BJ (cell line): ENCODE results near the gene ZDBF2. TPM values are rescaled to one million over a fixed set of nuclear protein-coding genes. Genes with fewer than 3 reads are reported as not detected.
"Not testable (repeated sequence)": the region's sequence is repeated elsewhere in the genome, so short reads cannot be mapped to it uniquely, and the experiment has no call there.

Source experiments
- CTCF ChIA-PET: fragments of 350-600 bp; formaldehyde crosslinking; extraction: SDS; loops from one replicate; lab custom pipeline; 2021; ENCODE audit warnings: antibody characterized with exemption, inconsistent platforms; lab: Yijun Ruan, JAX
- POLR2A ChIA-PET: fragments of 300-600 bp; sonication (Branson Sonifier 250); formaldehyde crosslinking; extraction: SDS; loops from one replicate; lab custom pipeline; 2021; ENCODE audit warnings: antibody characterized with exemption; lab: Charles Lee
- DNase-seq: peaks from one replicate; pipeline ENCODE4 v3.0.0-alpha.2; 2011; ENCODE audit warnings: low read depth
- H3K27me3 ChIP-seq: 2 replicates; pipeline ENCODE4 v1.6.0; 2011; ENCODE audit warnings: low read length; ENCODE audit not compliant: control insufficient read depth, insufficient read depth
- H3K36me3 ChIP-seq: 2 replicates; pipeline ENCODE4 v1.5.1; 2011; ENCODE audit warnings: low read length; ENCODE audit not compliant: control insufficient read depth, insufficient read depth
- H3K4me3 ChIP-seq: 2 replicates; pipeline ENCODE4 v1.5.1; 2011; ENCODE audit warnings: low read depth, mild to moderate bottlenecking, control low read depth, low read length
- polyA plus RNA-seq: library from polyadenylated mRNA; depleted of rRNA; stranded (reverse); fragments of >200 nt; gene quantifications from 2 replicates; pipeline ENCODE4 v1.2.3, GENCODE V29; 2011
- TF ChIP-seq, protein P1 (sequence below): IDR thresholded peaks from 2 replicates; pipeline ENCODE4 v1.5.1; 2011; ENCODE audit warnings: low read depth, mild to moderate bottlenecking, control low read depth, inconsistent platforms, low read length, moderate library complexity; ENCODE audit not compliant: insufficient read depth

Gene ZDBF2
- polyA plus RNA-seq, 1 experiment: 2.5 TPM

DNA sequence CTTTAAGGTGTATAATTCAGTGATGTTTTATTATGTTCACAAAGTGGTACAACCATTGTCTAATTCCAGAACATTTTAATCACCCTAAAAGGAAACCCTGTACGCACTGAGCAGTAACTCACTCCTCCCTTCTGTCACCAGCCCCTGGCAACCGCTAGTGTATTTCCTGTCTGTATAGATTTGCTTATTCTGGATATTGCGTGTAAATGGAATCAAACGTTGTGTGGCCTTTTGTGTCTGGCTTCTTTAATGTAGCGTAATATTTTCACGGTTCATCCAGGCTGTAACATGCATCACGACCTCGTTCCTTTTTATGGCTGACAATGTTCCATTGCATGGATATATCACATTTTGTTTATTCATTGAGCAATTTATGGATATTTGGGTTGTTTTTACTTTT lies 8.3 kb downstream of the ZDBF2 start:
- CTCF ChIA-PET: no interaction called here
- Histone ChIP-seq H3K36me3 (no peaks in the 10 kb centered on the region), H3K4me3 (no peak overlapping the region), H3K27me3 (no peaks in the 10 kb centered on the region; the same call in 1 of the 2 replicates)
- DNase-seq: no peak
- POLR2A ChIA-PET: no interaction called here
- TF ChIP-seq, protein P1, sequence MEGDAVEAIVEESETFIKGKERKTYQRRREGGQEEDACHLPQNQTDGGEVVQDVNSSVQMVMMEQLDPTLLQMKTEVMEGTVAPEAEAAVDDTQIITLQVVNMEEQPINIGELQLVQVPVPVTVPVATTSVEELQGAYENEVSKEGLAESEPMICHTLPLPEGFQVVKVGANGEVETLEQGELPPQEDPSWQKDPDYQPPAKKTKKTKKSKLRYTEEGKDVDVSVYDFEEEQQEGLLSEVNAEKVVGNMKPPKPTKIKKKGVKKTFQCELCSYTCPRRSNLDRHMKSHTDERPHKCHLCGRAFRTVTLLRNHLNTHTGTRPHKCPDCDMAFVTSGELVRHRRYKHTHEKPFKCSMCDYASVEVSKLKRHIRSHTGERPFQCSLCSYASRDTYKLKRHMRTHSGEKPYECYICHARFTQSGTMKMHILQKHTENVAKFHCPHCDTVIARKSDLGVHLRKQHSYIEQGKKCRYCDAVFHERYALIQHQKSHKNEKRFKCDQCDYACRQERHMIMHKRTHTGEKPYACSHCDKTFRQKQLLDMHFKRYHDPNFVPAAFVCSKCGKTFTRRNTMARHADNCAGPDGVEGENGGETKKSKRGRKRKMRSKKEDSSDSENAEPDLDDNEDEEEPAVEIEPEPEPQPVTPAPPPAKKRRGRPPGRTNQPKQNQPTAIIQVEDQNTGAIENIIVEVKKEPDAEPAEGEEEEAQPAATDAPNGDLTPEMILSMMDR: no peak

DNA sequence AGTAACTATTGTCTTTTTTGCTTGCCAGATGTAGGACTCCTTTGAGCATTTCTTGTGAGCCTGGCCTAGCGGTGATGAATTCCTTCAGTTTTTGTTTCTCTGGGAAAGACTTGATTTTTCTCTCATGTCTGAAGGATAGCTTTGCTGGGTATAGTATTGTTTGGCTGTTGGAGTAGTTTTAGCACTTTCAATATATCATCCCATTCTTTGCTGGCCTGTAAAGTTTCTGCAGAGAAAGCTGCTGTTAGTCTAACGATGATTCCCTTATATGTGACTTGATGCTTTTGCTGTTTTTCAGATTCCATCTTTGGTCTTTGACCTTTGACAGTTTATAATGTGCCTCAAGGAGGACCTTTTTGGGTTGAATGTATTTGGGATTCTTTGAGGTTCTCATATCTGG lies 12.7 kb downstream of the ZDBF2 start:
- ChIA-PET POLR2A (no interaction called here), CTCF (interaction anchor here (0.7 kb wide), 1 partner anchor 19 kb away, joined by 3 read pairs; no protein-coding TSS in a partner anchor)
- DNase-seq: no peak
- TF ChIP-seq, protein P1: no peak
- Histone ChIP-seq H3K27me3 (no peaks in the 10 kb centered on the region), H3K36me3 (peaks cover 2% of the 10 kb centered on the region; the same call in 1 of the 2 replicates), H3K4me3 (no peak overlapping the region)

DNA sequence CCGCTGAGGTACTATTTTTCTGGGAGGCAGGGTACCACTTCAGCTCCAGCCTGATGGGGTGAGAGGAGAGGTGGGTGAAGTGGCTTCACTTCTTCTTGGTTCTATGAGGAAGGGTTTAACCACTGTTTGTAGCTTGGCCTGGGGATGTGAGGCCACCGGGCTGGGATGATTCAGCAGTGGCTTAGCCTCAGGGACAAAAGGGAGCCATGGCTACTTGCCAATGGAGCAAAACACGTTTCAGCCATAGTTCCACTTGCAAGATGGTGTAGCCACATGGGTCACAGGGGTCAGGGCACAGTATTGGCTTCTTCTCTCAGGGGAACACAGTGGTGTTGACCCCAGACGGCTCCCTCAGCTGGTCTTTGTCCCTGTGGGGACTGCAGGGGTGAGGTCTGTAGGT lies 14.9 kb downstream of the ZDBF2 start:
- Histone ChIP-seq H3K36me3 (peaks cover 2% of the 10 kb centered on the region; the same call in 1 of the 2 replicates), H3K4me3 (no peak overlapping the region), H3K27me3 (no peaks in the 10 kb centered on the region)
- TF ChIP-seq, protein P1: no peak
- ChIA-PET CTCF (interaction anchor here (1.1 kb wide), 1 partner anchor 125 kb away, joined by 3 read pairs; no protein-coding TSS in a partner anchor), POLR2A (no interaction called here)
- DNase-seq: no peak

DNA sequence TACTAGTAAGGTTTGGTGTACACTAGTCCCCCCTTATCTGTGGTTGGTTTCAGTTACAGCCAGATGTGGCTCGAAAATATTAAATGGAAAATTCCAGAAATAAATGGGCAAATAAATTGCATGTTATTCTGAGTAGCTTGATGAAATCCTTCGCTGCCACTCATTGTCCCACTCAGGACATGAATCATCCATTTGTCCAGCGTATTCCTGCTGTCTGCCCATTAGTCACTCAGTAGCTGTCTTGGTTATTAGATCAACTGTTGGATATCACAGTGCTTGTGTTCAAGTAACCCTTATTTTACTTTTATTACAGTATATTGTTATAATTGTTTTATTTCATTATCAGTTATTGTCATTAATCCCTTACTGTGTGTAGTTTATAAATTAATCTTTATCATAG lies 21.7 kb downstream of the ZDBF2 start:
- DNase-seq: no peak
- TF ChIP-seq, protein P1: no peak
- ChIA-PET CTCF (no interaction called here), POLR2A (no interaction called here)
- no peaks in the 10 kb centered on the region for H3K27me3 ChIP-seq
- H3K36me3 ChIP-seq: no peaks in the 10 kb centered on the region
- H3K4me3 ChIP-seq: no peak overlapping the region

DNA sequence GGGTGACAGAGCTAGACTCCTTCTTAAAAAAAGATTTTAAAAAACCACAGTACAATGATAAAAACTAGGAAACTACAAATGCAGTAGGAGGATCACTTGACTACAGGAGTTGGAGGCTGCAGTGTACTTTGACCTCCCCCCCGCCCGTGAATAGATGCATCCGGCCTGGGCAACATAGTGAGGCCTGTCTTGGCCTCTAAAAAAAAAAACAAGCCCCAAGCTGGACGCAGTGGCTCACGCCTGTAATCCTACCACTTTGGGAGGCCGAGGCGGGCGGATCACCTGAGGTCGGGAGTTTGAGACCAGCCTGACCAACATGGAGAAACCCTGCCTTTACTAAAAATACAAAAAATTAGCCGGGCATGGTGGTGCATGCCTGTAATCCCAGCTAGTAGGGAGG lies 25.1 kb downstream of the ZDBF2 start:
- POLR2A ChIA-PET, CTCF ChIA-PET: not testable (repeated sequence)

DNA sequence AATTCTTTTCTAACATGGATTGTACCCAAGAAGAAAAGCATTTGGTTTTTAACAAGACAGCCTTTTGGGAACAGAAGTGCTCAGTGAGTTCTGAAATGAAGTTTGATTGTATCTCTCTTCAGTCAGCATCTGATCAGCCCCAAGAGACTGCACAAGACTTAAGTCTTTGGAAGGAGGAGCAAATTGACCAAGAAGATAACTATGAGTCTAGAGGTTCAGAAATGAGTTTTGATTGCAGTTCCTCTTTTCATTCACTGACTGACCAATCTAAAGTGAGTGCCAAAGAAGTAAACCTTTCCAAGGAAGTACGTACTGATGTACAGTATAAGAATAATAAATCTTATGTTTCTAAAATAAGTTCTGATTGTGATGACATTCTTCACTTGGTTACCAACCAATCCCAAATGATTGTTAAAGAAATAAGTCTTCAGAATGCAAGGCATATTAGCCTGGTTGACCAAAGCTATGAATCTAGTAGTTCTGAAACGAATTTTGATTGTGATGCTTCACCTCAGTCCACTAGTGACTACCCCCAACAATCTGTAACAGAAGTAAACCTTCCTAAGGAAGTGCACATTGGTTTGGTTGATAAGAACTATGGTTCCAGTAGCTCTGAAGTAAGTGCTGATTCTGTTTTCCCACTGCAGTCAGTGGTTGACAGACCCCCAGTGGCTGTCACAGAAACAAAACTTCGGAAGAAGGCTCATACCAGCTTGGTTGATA lies 31.2 kb downstream of the ZDBF2 start:
- ChIA-PET CTCF (interaction anchor here (0.8 kb wide), 1 partner anchor 81 kb away, joined by 3 read pairs; no protein-coding TSS in a partner anchor), POLR2A (no interaction called here)
- no peak overlapping the region for H3K4me3 ChIP-seq
- TF ChIP-seq, protein P1: no peak
- peaks cover 4% of the 10 kb centered on the region for H3K36me3 ChIP-seq
- no peaks in the 10 kb centered on the region for H3K27me3 ChIP-seq
- no peak for DNase-seq

More for the DNA sequence above, 25.1 kb downstream of the ZDBF2 start:
- H3K36me3 ChIP-seq, DNase-seq, H3K4me3 ChIP-seq, H3K27me3 ChIP-seq: not testable (repeated sequence)
